SW480 (cell line): ENCODE measurements around the gene CCR5AS.
A peak's percentile ranks its signal among the peaks of the same experiment; 100 is the strongest.
"Not testable (repeated sequence)": the region's sequence is repeated elsewhere in the genome, so short reads cannot be mapped to it uniquely, and the experiment has no call there.

Experiments used
- DNase-seq: peaks from one replicate; pipeline ENCODE4 v3.0.0-alpha.2; 2016; ENCODE audit warnings: low spot score

The CCR5AS gene

DNA sequence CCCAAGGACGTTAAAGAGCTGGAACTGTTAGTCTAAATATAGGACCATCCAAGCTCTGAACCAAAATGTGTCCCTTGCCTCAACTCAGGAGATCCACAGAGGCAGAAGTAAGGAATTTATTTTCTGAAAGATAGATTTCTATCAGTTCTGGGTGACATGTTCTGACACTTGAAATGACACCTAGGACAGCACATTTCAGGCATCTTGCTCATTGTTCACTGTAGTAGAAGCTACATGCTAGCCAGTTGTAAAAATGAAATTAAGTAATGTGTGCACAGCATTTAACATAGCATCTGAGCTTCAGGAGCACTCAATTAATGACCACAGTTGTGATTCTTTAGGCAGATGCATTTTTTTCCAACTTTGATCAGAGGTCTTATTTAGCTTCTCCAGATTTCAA, 52.4 kb downstream of the CCR5AS start:
- DNase-seq, result no peak

DNA sequence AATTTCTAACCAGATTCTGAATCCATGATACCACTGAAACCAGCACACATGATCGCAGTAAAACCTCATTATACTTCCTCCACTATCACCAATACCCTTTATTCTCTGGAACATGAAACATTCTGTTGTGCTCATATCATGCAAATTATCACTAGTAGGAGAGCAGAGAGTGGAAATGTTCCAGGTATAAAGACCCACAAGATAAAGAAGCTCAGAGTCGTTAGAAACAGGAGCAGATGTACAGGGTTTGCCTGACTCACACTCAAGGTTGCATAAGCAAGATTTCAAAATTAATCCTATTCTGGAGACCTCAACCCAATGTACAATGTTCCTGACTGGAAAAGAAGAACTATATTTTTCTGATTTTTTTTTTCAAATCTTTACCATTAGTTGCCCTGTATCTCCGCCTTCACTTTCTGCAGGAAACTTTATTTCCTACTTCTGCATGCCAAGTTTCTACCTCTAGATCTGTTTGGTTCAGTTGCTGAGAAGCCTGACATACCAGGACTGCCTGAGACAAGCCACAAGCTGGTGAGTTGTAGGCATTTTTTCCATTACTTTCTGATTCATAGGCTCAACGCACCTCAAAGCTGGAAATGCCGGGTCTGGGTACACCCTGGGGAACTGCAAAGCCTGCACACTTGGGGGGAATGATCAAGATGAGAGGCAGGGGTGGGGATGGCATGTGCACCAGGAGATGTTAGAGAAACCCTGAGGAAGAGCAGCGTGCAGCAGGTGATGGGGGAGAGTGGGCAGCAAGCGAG, 53.0 kb downstream of the CCR5AS start, which contains the start of gene CCR2:
Gene CCR2, plus strand, starts transcription at position 465 of the 764 bp plus-strand sequence. CDS start 3,417 bp downstream, outside the sequence.
- no peak for DNase-seq

- no peak for DNase-seq
Measured at GRCh38 chr3:46353090-46353489, 53.8 kb downstream of the CCR5AS start.

DNA sequence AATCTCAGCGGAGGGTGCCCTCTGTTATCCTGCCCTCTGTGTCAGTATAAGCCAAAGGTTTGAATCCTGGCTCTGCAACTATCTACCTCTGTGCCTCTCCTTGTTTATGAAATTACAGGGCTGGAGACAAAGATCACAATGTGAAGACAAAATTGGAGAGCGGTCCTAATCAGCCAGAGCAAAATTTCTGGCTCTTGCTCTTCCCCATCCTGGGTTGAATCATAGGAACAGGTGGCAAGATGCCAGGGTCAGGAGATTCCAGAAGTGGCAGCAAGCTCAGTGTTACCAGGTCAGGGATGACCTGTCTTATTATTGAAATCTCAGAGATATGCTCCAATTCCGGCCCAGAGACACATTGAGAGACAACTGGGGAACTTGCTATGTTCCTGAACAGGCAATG, 55.2 kb downstream of the CCR5AS start:
- no peak for DNase-seq

GRCh38 chr3:46350262-46350565, 56.7 kb downstream of the CCR5AS start:
- no peak for DNase-seq

DNA sequence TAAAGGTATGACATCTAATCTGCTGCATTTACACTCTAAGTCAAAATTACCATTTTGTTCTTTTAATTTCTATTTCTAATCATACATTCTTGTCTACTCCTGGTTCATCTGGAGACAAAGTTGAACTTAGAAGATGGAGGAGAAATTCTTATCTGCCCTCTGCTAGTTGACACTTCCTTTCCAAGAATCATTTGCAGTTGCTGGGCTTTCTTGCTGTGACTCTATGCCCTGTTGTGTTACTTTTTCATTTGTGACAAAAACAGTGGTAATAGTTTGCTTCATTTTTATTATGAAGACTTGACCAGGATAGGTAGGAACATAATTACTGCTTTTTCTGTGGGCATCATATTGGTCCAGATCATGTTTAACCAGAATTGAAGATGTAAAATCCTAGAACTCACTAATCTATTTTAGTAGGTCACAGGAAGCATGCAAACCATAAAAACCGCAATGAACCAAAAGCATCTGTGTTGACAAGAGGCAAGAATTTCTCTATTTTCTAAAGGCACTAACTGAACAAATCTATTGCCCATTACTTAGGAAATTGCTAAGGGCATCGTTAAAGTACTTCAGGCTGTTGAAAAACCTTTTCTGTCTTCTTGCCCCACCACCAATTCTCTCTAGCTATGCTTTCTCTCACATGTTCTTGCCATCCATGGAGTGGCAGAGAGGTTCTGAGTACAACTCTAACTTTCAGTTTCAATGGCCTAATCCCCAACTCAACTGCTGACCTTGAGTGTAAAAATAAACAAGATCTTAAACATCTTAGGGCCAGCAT, 57.2 kb downstream of the CCR5AS start:
- DNase-seq, result no peak

DNA sequence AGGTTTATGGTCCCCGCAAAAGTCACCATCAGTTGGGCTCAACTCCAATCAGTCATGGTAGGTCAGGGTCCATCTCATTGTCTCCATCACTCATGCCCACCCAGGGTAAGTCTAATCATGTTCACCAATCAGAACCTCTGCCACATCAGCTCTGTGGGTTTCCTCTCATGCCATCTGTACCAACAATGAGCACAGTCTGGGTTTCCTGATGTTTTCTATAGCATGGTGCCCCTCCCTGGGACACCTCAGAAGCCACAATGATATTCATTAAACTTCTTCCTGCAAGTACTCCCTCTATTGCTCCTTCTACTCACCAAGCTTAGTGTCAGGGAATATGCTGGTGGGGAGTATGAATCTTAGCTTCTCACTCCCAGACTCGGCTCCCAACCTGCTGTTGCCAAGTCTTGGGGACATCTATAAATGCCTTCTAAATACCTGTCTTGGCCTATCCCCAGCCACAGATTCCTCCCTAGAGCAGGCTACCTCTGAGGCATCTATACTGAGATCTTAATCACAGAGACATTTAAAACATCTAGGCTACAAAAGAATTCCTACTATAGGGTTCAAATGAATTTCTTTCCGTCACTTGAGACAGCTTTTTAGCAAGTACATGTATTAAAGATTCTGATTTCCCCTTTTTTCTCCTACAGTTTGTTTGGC, 57.9 kb downstream of the CCR5AS start:
- DNase-seq, result no peak

- no peak for DNase-seq
Measured at GRCh38 chr3:46344476-46344875, 62.4 kb downstream of the CCR5AS start.

GRCh38 chr3:46338840-46339239, 68.0 kb downstream of the CCR5AS start:
- no peak for DNase-seq

GRCh38 chr3:46337911-46338310, 69.0 kb downstream of the CCR5AS start:
- no peak for DNase-seq

DNA sequence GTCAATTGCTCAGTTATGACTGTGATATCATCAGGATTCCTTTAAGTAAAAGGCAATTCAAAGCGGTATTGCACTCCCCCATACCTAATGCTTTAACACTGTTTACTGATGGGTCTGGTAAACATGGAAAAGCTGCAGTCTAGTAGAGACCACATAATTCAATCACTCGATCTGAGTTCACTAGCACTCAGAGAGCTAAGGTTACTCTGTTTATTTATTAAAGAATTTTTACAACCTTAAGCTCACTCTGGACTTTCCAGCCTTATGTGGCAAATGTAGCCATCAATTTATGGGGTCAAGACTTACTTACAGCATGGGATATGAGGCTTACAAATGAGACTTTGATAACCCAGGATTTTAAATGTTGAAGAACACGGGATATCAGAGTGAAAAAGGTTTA, 71.3 kb downstream of the CCR5AS start:
- no peak for DNase-seq

- DNase-seq, result peak; percentile 4
Measured at GRCh38 chr3:46334741-46335478, 72.0 kb downstream of the CCR5AS start.

DNA sequence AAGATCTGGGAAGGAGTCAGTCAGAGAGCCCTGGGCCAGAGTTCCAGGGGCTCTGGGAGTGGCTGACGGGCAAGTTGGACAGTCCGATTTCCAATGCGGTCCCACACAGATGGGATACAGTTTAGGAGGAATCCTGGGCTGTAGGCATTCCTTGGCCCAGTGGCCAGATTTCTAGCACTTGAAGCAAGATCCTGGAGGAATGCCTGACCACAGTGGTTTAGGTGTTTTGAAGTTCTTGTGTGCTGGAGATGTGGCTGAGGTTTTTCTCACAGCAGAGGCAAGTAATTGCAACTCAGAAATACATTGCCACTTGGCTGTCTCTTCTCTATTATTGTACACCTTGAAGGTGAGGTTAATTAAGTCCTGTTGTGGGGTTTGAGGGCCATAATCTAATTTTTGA, 76.2 kb downstream of the CCR5AS start:
- DNase-seq, result not testable (repeated sequence)

DNA sequence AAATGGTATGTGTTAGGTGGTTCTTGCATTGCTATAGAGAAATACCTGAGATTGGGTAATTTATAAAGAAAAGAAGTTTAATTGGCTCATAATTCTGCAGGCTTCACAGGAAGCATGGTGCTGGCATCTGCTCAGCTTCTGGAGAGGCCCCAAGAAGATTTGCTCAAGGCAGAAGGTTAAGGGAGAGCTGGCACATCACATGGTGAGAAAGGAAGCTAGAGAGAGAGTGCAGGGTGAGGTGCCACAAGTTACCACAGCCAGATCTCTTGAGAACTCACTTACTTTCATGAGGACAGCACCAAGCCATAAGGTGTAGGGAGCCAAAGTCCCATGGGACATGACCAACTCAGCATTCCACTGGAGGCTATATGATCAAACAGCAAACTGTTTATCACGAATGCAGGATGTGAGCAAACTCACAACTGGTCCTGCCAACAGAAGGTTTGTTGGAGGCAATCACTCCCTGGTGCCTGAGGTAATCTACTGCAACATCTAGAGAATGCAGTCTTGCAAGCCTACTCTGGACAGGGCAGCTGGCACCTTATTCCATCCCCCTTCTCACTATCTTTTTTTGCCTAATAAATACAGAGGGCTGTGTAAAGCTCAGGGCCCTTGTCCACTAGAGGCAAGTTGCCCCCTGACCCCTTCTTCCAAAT, 81.1 kb downstream of the CCR5AS start:
- DNase-seq, result no peak

DNA sequence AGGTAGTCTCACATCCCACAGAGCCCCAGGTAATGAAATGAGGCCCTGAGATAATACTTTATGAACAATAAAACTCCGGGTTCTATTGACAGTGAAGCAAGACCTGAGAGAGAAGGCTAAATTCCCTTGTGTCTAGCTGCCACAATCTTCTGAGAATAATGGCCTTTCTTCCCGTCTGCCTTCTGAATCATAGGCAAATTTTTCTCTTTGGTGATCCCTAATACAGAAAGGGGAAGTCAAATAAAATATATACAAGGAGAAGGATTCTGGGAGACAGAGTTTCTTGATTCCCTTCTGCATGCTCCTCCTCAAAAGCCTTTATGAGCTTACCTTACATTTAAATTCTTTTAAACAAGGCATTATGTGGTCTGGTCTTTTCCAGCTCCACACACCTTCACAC, 82.8 kb downstream of the CCR5AS start:
- no peak for DNase-seq

- no peak for DNase-seq
Measured at GRCh38 chr3:46321461-46322104, 85.3 kb downstream of the CCR5AS start.

GRCh38 chr3:46318207-46318927, 88.5 kb downstream of the CCR5AS start:
- no peak for DNase-seq

DNA sequence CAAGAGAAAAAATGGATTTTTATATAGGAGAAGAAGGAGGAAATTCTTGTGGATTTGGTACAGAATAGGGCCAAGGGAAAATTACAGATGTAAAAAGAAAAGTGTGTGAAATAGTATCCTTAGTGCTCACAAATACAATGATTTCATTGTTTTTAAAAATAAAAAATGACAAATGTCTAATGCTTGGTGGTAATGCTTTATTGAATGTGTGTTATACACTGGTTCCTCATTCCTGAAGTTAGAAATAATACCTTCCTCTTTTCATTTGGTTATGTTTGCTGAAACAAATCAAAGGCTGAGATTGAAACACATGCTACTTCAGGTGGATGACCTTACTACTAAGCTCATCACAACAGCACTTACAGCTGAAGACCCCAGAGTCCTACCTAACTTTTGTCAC, 90.7 kb downstream of the CCR5AS start:
- no peak for DNase-seq

DNA sequence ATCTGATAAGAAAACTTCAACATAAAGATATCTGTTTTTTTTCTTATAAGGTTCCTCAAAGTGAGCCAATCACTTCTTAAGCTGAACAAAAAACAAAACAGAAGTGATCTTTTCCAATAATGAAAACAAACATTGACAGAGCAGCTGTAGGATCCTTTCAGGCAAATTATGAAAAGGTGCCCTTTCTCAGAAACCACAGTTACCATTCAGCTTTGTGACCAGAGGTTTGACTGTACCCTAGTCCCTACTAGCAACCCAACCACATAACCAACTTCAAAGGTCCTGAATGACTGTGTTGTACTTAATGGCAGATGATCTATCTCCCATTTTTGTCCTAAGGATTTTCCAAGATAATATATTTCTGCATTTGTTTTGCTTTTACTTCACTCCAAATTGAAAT, 92.3 kb downstream of the CCR5AS start:
- DNase-seq, result peak; percentile 42
